ENCODE results near the gene TICAM1.
"Not testable (repeated sequence)": the region's sequence is repeated elsewhere in the genome, so short reads cannot be mapped to it uniquely, and the experiment has no call there.

The TICAM1 gene

DNA sequence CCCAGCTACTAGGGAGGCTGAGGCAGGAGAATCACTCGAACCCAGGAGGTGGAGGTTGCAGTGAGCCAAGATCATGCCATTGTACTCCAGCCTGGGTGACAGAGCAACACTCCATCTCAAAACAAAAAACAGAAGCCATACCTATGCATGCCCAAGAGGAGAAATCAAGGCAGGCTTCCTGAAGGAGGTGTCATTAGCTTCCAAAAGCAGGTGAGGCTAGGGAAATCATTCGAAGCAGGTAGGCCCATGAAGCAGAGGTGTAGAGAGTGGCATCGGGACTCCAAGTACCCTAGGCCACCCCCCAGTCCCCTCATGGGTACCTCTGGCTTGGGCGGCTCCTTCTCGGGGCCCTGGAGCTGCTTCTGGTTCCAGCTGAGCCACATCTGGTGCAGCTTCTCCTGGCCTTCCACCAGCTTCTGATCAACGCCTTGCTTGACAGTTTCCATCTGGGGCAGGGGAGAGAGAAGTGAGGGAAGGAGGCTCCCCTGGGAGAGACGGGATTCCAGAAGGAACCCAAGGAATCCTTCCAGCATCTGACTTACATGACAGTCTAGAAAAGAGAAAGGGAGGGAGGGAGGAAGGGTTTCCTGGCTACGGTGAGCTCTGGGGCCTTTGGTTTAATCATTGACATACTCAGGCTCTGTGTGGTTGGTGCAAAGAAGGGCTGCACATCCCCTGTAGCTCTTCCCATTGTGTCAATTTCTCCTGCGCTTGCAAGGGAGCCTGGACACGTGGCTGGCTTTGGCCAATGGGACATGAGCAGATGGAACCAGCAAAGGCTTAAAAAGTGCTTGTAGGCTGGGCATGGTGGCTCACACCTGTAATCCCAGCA, 13.1 kb upstream of the TICAM1 start:
- DNase-seq, result no peak

- DNase-seq, result no peak
These were observed 12.1 kb upstream of the TICAM1 start for GRCh38 chr19:4843647-4843965.

GRCh38 chr19:4839192-4839591, 7.7 kb upstream of the TICAM1 start:
- DNase-seq, result no peak

DNA sequence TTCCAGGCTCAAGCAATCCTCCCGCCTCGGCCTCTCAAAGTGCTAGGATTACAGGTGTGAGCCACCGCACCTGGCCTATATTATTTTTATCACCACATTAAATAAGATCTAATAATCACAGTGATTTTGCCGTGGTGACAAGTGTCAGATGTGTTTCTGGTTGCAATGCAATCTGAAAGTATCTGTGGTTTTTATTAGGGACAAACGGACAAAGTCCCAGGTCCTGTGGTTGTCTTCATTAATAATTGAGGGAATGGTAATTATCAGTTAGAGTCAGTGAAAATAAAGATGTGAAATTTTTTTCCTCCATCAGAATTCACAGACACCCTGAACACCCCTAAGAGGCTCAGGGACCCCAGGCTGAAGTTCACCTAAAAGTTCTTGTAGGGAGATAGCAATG, 1.3 kb upstream of the TICAM1 start:
- no peak for DNase-seq

GRCh38 chr19:4831979-4832340, 448 bp upstream of the TICAM1 start:
- not testable (repeated sequence) for DNase-seq

GRCh38 chr19:4830768-4831265, 695 bp downstream of the TICAM1 start:
- no peak for DNase-seq

DNA sequence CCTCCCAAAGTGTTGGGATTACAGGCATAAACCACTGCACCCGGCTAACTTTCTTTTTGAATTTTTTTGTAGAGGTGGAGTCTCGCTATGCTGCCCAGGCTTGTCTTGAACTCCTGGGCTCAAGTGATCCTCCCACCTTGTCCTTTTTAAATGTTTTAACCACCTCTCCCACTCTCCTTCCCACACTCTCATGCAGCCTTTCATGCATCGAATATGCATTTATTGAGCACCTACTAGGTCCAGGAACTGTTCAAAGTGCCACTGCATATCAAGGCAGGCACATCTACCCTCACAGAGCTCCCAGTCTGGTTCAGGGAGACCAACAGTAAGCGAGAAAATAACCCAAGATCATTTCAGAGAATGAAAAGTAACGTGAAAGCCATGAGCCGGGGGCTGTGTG, 1.2 kb downstream of the TICAM1 start:
- no peak for DNase-seq

GRCh38 chr19:4829001-4829712, 2.4 kb downstream of the TICAM1 start:
- DNase-seq, result no peak

DNA sequence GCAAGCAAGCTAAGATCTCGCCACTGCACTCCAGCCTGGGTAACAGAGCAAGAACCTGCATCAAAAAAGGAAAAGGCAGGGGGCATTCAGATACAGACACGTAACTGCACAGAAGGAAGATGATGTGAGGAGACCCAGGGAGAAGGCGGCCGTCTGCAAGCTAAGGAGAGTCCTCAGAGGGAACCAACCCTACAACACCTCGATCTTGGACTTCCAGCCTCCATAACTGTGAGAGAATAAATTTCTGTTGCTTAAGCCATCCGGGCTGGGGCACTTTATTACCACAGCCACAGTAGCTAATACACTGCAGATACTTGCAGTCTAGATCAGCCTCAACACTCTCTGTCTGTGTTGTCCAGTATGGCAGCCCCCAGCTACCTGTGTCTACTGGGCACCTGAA, 7.9 kb downstream of the TICAM1 start:
- no peak for DNase-seq

DNA sequence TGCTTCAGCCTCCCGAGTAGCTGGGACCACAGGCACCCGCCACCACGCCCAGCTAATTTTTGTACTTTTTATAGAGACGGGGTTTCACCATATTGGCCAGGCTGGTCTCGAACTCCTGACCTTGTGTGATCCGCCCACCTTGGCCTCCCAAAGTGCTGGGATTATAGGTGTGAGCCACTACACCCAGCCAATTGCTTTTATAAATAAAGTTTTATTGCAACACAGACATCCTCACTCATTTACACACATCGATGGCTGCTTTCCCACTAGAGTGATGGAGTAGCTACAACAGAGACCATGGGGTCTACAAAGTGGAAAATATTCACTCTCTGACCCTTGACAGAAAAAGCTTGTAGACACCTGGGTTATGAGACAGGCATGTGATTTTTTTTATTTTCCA, 9.2 kb downstream of the TICAM1 start:
- DNase-seq, result not testable (repeated sequence)

DNA sequence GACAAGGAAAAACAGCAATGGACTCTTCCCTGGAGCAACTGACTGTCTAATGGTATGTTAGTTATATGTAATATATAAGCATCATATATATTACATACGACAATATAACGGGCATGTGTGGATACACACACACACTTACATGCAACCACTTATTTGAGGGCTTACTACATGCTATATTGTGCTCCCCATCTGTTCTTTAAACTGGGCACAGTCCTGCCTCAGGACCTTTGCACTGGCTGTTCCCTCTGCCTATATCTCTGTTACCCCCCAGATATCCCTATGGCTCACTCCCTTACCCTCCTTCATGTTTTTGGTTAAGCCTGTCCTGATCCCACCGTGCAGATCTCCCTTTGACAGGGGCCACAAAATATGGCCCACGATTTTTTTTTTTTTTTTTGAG, 10.2 kb downstream of the TICAM1 start:
- no peak for DNase-seq

DNA sequence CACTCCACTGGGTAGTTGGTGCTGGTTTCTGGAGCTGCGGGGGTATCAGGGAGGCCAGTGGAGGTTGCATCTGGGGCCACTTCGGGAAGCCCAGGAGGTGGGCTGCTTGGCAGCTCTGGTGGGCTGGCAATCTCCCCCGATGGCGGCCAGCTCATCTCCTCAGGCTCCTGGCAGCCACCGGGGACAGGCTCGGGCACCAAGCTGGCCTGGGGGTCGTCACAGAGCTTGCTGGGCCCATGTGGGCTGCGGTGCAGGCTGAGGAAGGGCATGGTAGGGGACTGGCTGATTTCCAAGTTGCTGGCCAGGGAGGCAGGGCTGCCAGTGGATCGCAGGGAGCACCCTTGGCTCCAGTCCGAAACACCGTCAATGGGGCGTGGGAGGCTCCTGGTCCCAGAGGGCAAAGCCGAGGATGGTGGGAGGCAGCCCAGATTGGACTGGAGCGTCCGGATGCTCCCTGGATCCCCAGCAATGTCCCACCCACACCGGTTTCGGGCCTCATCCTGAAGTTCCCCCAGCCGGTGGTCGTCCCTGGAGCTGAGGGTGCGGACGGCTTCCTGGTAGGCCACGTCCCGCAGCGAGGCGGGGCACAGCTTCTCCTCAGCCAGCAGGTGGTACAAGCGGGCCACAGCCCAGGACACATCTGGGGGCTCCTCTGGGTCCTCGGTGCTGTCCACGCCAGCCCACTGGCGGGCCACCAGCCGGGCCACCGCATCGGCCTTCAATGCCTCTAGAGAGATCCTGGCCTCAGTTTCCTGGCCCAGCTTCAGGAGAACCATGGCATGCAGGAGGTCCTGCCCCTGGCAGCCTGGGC, 13.8 kb downstream of the TICAM1 start:
- DNase-seq, result no peak

GRCh38 chr19:4816950-4817278, 14.6 kb downstream of the TICAM1 start:
- DNase-seq, result no peak

GRCh38 chr19:4816202-4816949, 15.1 kb downstream of the TICAM1 start:
- no peak for DNase-seq

DNA sequence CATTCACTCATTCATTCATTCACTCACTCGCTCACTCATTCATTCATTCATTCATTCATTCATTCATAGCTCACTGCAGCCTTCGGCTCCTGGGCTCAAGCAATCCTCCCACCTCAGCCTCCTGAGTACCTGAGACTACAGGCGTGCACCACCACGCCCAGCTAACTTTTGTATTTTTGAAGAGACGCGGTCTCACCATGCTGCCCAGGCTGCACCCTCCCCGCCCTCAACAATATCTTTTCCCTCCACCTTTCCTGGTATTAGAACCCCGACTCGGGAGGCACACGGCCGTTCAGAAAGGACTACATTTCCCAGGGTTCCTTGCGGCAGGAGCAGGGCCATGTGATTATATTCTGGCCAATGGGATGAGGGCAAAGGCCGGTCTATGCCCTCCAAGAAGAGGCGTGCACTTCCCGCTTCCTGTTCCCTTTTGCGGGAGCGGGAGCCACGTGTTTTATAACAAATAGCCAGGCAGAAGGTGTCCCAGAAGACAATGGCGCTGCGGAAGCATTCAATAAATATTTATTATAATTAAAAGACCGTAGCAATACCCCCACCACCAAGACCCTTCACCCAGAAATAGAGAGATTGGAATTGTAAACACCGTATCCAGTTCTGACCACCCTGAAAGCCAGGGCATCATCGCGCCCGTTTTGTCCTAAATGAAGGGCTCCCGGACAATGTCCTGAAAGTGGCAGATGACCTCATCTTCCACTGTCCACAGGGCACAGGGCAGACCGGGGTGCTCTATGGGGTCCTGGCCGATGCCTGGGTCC, 15.9 kb downstream of the TICAM1 start:
- DNase-seq, result peak; percentile 69

DNA sequence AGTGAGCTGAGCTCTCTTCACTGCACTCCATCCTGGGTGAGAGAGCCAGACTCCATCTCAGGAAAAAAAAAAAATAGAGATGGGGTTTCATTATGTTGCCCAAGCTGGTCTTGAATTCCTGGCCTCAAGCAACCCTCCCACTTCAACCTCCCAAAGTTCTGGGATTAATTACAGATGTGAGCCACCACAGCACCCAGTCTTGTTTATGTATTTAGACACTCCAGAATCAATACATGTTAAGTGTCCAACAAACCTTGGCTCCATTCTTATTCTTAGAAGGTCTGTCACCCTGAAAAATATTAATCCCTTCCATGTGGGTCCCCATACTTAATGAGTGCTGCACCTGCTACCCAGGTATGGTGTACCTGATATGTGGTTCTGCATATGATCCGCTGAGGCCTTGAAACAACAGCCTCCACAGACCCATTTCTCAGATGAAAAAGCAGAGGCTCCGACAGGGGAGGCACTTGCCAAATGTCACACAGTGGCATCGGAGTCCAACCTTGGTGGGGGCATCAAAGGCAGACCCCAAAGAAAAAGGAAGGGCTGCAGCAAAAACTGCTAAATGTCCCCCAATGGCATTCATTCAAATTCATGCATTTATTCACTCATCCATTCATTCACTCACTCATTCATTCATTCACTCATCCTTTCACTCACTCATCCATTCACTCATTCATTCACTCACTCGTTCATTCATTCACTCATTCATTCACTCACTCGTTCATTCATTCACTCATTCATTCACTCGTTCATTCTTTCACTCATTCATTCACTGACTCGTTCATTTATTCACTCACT, 16.7 kb downstream of the TICAM1 start:
- no peak for DNase-seq

DNA sequence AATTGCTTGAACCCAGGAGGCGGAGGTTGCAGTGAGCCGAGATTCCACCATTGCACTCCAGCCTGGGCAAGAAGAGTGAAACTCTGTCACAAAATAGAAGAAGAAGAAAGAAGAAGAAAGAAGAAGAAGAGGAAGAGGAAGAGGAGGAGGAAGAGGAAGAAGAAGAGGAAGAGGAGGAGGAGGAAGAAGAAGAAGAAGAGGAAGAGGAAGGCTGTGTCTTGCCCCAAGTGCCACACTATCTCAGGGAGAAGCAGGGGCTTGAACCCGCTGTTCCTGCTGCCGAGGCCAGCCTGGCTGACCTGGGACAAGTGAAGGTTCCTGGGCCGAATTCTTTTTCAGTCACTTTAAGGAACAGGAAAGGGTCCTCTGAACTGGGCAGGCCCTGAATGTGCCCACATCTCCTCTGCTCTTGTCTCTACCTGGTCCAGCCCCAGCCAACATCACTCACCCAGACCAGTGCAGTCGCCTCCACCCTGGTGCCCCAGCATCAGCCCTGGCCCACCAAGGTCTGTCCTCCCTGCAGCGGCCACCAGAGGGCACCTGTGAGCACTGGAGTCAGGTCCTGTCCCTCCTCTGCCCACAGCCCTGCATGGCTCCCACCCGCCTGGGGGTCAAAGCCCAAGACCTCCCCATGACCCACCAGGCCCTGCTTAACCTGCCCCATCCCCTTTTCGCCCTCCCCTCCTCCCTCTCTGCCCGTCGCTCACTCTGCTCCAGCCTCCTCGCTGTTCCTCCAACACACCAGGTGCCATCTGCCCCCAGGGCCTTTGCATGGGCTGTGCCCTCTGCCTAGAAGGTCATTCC, 20.0 kb downstream of the TICAM1 start:
- peak; percentile 7 for DNase-seq

DNA sequence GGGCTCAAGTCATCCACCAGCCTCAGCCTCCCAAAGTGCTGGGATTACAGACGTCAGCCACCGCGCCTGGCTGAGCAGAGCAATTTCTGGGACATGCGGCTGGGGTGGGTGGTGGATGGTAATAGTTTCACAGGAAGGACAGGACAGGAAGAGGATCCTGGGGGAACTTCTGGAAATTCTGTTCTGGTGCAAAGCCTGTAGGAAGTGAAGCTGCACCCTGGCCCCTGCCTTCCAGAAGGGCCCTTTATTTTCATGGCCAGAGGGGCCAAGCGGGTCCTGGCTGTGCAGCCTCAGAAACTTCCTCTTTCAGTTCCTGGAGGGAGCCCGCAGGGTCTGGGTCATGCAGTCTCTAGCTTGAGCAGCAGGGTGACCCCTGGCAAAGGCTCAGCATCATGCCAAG, 24.3 kb downstream of the TICAM1 start:
- DNase-seq, result no peak

DNA sequence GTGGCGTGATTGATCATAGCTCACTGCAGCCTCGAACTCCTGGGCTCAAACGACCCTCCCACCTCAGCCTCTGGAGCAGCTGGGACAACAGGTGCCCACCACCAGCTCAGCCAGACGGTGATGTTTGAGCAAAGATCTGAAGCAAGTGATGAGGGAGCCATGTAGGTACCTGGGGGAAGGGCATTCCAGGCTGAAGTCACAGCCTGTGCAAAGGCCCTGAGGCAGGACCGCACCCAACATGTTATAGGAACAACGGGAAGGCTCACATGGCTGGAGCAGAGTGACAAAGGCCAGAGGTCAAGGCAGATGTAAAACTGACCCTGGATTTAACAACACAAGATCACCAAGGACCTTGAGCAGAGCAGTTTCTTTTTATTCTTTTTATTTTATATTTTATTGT, 25.1 kb downstream of the TICAM1 start:
- no peak for DNase-seq

DNA sequence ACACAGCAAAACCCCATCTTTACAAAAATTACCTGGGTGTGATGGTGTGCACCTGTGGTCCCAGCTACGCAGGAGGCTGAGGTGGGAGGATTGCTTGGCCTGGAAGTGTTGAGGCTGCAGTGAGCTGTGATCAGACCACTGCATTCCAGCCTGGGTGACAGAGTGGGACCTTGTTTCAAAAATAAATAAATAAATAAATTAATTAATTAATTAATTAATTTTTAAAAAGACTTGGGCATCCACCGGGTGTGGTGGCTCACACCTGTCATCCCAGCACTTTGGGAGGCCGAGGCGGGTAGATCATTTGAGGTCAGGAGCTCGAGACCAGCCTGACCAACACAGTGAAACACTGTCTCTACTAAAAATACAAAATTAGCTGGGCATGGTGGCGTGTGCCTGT, 26.4 kb downstream of the TICAM1 start:
- DNase-seq, result not testable (repeated sequence)
